A549 treated with GW870086 at 1 μM for 4 hours (cell line): ENCODE measurements around the gene ZNF491. TPM values are rescaled to one million over a fixed set of nuclear protein-coding genes. Genes with fewer than 3 reads are reported as not detected.

Source experiments
- total RNA-seq: library from RNA; stranded (reverse); fragments of 200-300 nt; extraction: Qiagen RNA extraction; gene quantifications from 5 replicates; pipeline ENCODE4 v1.2.3, GENCODE V29; 2022; ENCODE audit warnings: low read depth

ZNF491 gene
- total RNA-seq, result not detected in 5 replicates

DNA sequence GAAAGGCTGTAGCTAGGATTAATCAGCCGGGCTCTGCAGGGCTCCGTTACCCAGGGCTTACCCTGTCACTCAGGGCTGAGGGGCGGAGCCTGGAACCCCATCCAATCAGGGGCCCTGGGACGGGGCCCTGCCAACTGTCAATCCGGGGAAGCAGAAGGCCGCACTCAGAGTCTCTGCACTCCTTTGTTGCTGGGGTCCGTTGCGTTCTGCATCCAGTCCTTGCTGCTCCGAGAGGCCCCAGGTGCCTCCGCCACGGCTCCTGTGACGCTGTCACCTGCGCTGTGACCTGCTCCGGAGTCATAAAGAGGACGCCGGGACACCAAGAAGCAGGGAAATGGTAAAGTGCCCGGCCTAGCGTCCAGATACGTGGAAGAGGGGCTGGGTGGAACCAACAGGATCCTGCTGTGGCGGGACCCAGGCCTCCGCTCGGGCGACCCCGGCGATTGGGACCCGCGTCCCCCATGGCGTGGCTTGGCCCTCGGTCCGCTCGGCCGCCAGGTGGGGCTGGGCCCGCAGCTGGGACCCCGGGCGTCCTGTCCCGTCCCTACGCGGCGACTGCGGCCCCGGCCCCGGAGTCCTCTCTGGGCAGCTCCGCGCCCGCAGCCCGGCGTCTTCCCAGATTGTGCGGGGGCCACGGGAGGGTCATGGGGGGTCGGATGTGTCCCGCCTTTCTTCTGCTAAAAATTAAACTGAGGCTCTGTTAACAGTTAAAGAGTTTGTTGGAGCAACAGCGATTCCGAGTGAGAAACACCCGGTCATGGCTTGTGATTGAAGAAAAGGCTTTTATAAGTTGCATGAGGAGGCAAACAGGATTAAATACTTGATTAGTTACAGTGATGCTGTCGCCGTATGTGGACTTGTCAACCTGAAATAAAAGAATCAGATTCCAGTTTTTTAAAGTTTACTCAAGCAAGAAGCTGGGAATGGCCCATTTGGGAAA is at the start of gene ZNF491:
Gene ZNF491, plus strand, starts transcription at position 133 of the 940 bp plus-strand sequence. CDS start 7,431 bp downstream, outside the sequence.

DNA sequence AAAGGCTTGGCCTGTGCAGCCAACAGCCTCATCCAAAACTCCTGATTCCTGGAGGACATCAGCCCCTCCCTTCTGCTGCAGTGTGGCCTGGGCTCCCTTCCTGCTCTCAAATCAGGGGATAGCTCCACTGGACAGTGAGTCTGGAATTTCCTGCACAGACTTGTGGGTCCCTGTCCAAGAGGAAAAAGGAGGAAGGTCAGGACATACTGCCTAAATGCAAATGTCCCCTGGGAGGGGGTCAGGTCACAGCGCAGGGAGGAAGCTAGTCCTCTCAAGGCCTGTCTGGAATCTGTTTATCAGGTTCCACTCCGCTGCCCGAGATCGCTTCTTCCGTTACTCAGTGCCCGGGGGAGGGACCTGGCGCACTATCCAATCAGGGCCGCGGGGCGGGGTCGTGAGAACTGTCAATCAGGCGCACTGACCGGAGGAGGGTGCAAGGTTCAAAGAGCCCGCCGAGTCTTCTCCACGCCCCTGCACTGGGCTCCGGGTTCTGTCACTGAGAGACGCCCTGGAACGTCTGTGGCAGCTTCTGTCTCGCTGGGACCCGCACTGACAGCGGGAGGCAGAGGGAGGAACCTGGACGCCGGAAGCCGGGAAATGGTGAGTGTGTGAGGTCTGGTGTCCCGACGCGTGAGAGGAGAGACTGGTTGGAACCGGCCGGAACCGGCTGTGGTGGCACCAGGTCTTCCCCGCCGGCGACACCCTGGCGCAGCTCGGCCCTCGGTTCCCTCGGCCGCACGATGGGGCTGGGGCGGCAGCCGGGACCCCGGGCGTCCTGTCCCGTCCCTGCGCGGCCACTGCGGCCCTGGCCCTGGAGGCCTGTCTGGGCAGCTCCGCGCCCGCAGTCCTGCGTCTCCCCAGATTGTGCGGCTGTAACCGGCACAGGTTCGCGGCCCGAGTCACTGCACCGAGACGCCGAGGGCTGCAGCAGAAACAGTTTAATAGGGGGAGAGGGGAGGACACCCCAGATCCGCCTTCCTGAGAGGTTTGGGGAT is 31.4 kb upstream of the ZNF491 start, which contains the start of gene ZNF441:
Gene ZNF441, plus strand, starts transcription at position 404 of the 995 bp plus-strand sequence. Its CDS starts 194 bp downstream, at position 598.

DNA sequence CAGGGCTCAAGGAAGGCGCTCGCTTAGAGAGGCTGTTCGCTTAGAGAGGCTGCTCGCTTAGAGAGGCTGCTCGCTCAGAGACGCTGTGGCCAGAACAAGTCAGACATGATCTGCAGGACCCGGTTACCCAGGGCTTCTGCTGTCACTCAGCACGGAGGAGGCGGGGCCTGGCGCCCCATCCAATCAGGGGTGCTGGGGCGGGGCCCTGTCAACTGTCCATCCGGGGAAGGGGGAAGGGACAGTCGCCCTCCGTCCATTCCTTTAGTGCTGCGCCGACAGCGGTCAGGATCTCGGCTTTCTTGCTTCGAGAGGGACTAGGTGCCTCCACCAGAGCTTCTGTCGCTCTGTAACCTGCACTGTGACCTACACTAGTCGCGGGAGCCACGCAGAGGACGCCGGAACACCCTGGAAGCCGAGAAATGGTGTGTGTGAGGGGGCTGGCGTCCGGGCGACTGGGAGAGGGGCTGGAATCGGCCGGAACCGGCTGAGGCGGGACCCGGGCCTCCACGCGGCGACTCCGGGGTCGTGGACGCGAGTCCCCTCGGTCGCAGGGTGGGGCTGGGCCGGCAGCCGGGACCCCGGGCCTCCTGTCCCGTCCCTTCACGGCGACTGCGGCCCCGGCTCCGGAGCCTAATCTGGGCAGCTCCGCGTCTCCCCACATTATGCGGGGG is 15.8 kb downstream of the ZNF491 start, which contains the start of gene ZNF440:
Gene ZNF440, plus strand, starts transcription at position 245 of the 671 bp plus-strand sequence. Its CDS starts 175 bp downstream, at position 420.

GRCh38 chr19:11848594-11849469 is 50.5 kb downstream of the ZNF491 start, which contains the start of gene ZNF439:
Gene ZNF439, plus strand, starts transcription at chr19:11848726. Its CDS starts 142 bp downstream, at chr19:11848868.

Other genes starting within 250 kb of the ZNF491 start
- gene ELOF1, start 239.3 kb upstream of the ZNF491 start, total RNA-seq, result 90.8 to 109 TPM (median 97.1 TPM) in 5 replicates
- gene ACP5, start 220.9 kb upstream of the ZNF491 start, total RNA-seq, result 0.26 to 0.55 TPM (median 0.39 TPM) in 4 of 5 replicates, not detected in the other
- gene ZNF627, start 201.0 kb upstream of the ZNF491 start, total RNA-seq, result 2.0 to 5.0 TPM (median 3.8 TPM) in 5 replicates
- gene ZNF823, start 59.6 kb upstream of the ZNF491 start, total RNA-seq, result 2.0 to 3.4 TPM (median 2.6 TPM) in 5 replicates
- gene ZNF441, start 31.5 kb upstream of the ZNF491 start, total RNA-seq, result not detected in 5 replicates
- gene ZNF440, start 15.8 kb downstream of the ZNF491 start, total RNA-seq, result 0.05 to 0.21 TPM (median 0.12 TPM) in 3 of 5 replicates, not detected in the others
- gene ZNF439, start 50.2 kb downstream of the ZNF491 start, total RNA-seq, result not detected in 5 replicates
- not detected in 5 replicates for gene ZNF69, start 89.3 kb downstream of the ZNF491 start, total RNA-seq
- gene ZNF700, start 126.6 kb downstream of the ZNF491 start, total RNA-seq, result 0.17 to 0.32 TPM (median 0.18 TPM) in 5 replicates
- gene ZNF763, start 166.5 kb downstream of the ZNF491 start, total RNA-seq, result not detected in 5 replicates
- not detected in 5 replicates for gene ZNF433, start 237.2 kb downstream of the ZNF491 start, total RNA-seq